Colonic mucosa (tissue), 4 donors: ENCODE data around the gene SPRY1. TPM values are rescaled to one million over a fixed set of nuclear protein-coding genes. Genes with fewer than 3 reads are reported as not detected.

Experiments
- DNase-seq: peaks from one replicate; pipeline ENCODE4 v3.0.0-alpha.2; 2020
- H3K27ac ChIP-seq: fragments of 200-600 bp; one replicate; pipeline ENCODE4 v1.8.0; 2021
- H3K27me3 ChIP-seq: fragments of 200-600 bp; one replicate; pipeline ENCODE4 v1.8.0; 2021
- H3K36me3 ChIP-seq: fragments of 200-600 bp; one replicate; pipeline ENCODE4 v1.8.0; 2021
- H3K4me1 ChIP-seq: fragments of 200-600 bp; one replicate; pipeline ENCODE4 v1.8.0; 2021; ENCODE audit warnings: mild to moderate bottlenecking
- H3K4me3 ChIP-seq: fragments of 200-600 bp; one replicate; pipeline ENCODE4 v1.8.0; 2021
- H3K9ac ChIP-seq, 2 donors: one replicate each; pipeline ENCODE4 v1.7.0; 2013; ENCODE audit warnings: control low read depth in 2 of 2, low read depth in 2 of 2, low read length in 2 of 2
- H3K9me3 ChIP-seq: fragments of 200-600 bp; one replicate; pipeline ENCODE4 v1.8.0; 2021
- CTCF ChIP-seq: fragments of 200-600 bp; IDR thresholded peaks from one replicate; pipeline ENCODE4 v1.8.0; 2022; ENCODE audit warnings: antibody characterized with exemption, mild to moderate bottlenecking
- intact Hi-C: fragments of 100-400 bp; cut with DNase I; formaldehyde crosslinking; loops from one replicate; pipeline ENCODE4 v1.14.1; 2022
- total RNA-seq, 2 donors: library from RNA; stranded (reverse); fragmentation: NEBNext Ultra II Directional in 1 of 2; extraction: Animal tissue kit (Norgen Biotek cat#: 25700) in 1 of 2; gene quantifications; one replicate each; pipeline ENCODE4 v1.2.1, GENCODE V29; 2021
- donor health status: healthy.
- donor health status: DM: no; HTN: no; CAD: no.
- donor health status: DM: no; HTN: no; CAD: no.

Gene SPRY1
- total RNA-seq, 2 donors from 2014 or later, result 23.8 to 34.2 TPM

- Histone ChIP-seq H3K27me3 (no peaks in the 10 kb centered on the region), H3K27ac (peak overlapping the region; percentile 14), H3K9ac (no peak overlapping the region), H3K4me1 (no peaks in the 10 kb centered on the region), H3K4me3 (no peak overlapping the region), H3K9me3 (no peaks in the 10 kb centered on the region), H3K36me3 (no peaks in the 10 kb centered on the region)
- intact Hi-C loops, result no loop called here
- DNase-seq, result no peak
- TF ChIP-seq CTCF, result no peak
These were observed 14.9 kb downstream of the SPRY1 start for GRCh38 chr4:123411514-123411913.

GRCh38 chr4:123412091-123412505, 15.5 kb downstream of the SPRY1 start:
- no peaks in the 10 kb centered on the region for H3K36me3 ChIP-seq
- no peak for TF ChIP-seq CTCF

GRCh38 chr4:123412700-123413512, 16.3 kb downstream of the SPRY1 start:
- H3K27ac ChIP-seq, result peak overlapping the region; percentile 55
- no peak for TF ChIP-seq CTCF
- no peaks in the 10 kb centered on the region for H3K36me3 ChIP-seq
- intact Hi-C loops, result no loop called here
- H3K4me3 ChIP-seq, result no peak overlapping the region
- no peak for DNase-seq
- H3K4me1 ChIP-seq, result no peaks in the 10 kb centered on the region
- H3K9me3 ChIP-seq, result no peaks in the 10 kb centered on the region
- no peak overlapping the region for H3K9ac ChIP-seq
- no peaks in the 10 kb centered on the region for H3K27me3 ChIP-seq

More at GRCh38 chr4:123412091-123412505, 15.5 kb downstream of the SPRY1 start:
- Histone ChIP-seq H3K9me3 (no peaks in the 10 kb centered on the region), H3K4me1 (no peaks in the 10 kb centered on the region), H3K27ac (peak overlapping the region; percentile 14), H3K27me3 (no peaks in the 10 kb centered on the region), H3K4me3 (no peak overlapping the region), H3K9ac (peak overlapping the region in 1 of 2 donors; percentile 0)
- no peak for DNase-seq
- intact Hi-C loops, result no loop called here

GRCh38 chr4:123415576-123415975, 19.0 kb downstream of the SPRY1 start:
- Histone ChIP-seq H3K27ac (no peak overlapping the region), H3K9ac (no peak overlapping the region), H3K4me1 (no peaks in the 10 kb centered on the region), H3K9me3 (no peaks in the 10 kb centered on the region), H3K27me3 (no peaks in the 10 kb centered on the region), H3K4me3 (no peak overlapping the region), H3K36me3 (no peaks in the 10 kb centered on the region)
- intact Hi-C loops, result no loop called here
- TF ChIP-seq CTCF, result no peak
- DNase-seq, result no peak

GRCh38 chr4:123415977-123416376, 19.4 kb downstream of the SPRY1 start:
- no peaks in the 10 kb centered on the region for H3K4me1 ChIP-seq
- H3K4me3 ChIP-seq, result no peak overlapping the region
- no peaks in the 10 kb centered on the region for H3K36me3 ChIP-seq
- intact Hi-C loops, result no loop called here
- H3K27ac ChIP-seq, result no peak overlapping the region
- H3K27me3 ChIP-seq, result no peaks in the 10 kb centered on the region
- H3K9ac ChIP-seq, result no peak overlapping the region
- TF ChIP-seq CTCF, result no peak
- no peak for DNase-seq
- H3K9me3 ChIP-seq, result no peaks in the 10 kb centered on the region
